HG03378 (cell line): ENCODE data around the gene VHLL.

Source experiments
- ATAC-seq: cut with Tn5 transposase; IDR thresholded peaks from one replicate; pipeline ENCODE4 v1.9.1; 2021; ENCODE audit warnings: mild to moderate bottlenecking, moderate library complexity; ENCODE audit not compliant: unreplicated experiment

VHLL gene

GRCh38 chr1:156291226-156292061, 7.7 kb downstream of the VHLL start:
- no peak for ATAC-seq

GRCh38 chr1:156289857-156290256, 9.2 kb downstream of the VHLL start:
- ATAC-seq = no peak

- no peak for ATAC-seq
Observed at GRCh38 chr1:156286061-156286460, 13.0 kb downstream of the VHLL start.

GRCh38 chr1:156285437-156285836, 13.7 kb downstream of the VHLL start:
- ATAC-seq = no peak

- no peak for ATAC-seq
Observed at GRCh38 chr1:156284757-156285156, 14.3 kb downstream of the VHLL start.

- no peak for ATAC-seq
Observed at GRCh38 chr1:156284112-156284511, 15.0 kb downstream of the VHLL start, which contains the start of gene TMEM79. TMEM79 (plus strand) TSS chr1:156284325; CDS start chr1:156285227, 902 bp downstream.

GRCh38 chr1:156283521-156283920, 15.6 kb downstream of the VHLL start:
- no peak for ATAC-seq

GRCh38 chr1:156282479-156283222, 16.5 kb downstream of the VHLL start, which contains the start of gene SMG5:
SMG5 (minus strand) TSS chr1:156282825; CDS start chr1:156282680, 145 bp downstream.
- peak; percentile 71 for ATAC-seq

GRCh38 chr1:156281693-156282478, 17.2 kb downstream of the VHLL start:
- peak; percentile 2 for ATAC-seq

GRCh38 chr1:156281281-156281680, 17.8 kb downstream of the VHLL start:
- ATAC-seq = no peak

GRCh38 chr1:156279837-156280236, 19.3 kb downstream of the VHLL start:
- no peak for ATAC-seq

- no peak for ATAC-seq
Observed at GRCh38 chr1:156276966-156277381, 22.1 kb downstream of the VHLL start.

GRCh38 chr1:156276532-156276931, 22.6 kb downstream of the VHLL start:
- no peak for ATAC-seq

GRCh38 chr1:156270314-156270713, 28.8 kb downstream of the VHLL start:
- ATAC-seq = no peak

- ATAC-seq = no peak
Observed at GRCh38 chr1:156268336-156268735, 30.8 kb downstream of the VHLL start.

- no peak for ATAC-seq
Observed at GRCh38 chr1:156266051-156266450, 33.1 kb downstream of the VHLL start.

- ATAC-seq = no peak
Observed at GRCh38 chr1:156263288-156263655, 35.8 kb downstream of the VHLL start.

- no peak for ATAC-seq
Observed at GRCh38 chr1:156262461-156263287, 36.4 kb downstream of the VHLL start.

GRCh38 chr1:156260896-156261295, 38.2 kb downstream of the VHLL start:
- no peak for ATAC-seq

- ATAC-seq = no peak
Observed at GRCh38 chr1:156259805-156260204, 39.3 kb downstream of the VHLL start.
